ENCODE results near the gene ADCK2. TPM values are rescaled to one million over a fixed set of nuclear protein-coding genes. Genes with fewer than 3 reads are reported as not detected.
"Not testable (repeated sequence)": the region's sequence is repeated elsewhere in the genome, so short reads cannot be mapped to it uniquely, and the experiment has no call there.

ADCK2 gene
- total RNA-seq, 2 experiments from 2014 or later, result 24.2 to 24.4 TPM

DNA sequence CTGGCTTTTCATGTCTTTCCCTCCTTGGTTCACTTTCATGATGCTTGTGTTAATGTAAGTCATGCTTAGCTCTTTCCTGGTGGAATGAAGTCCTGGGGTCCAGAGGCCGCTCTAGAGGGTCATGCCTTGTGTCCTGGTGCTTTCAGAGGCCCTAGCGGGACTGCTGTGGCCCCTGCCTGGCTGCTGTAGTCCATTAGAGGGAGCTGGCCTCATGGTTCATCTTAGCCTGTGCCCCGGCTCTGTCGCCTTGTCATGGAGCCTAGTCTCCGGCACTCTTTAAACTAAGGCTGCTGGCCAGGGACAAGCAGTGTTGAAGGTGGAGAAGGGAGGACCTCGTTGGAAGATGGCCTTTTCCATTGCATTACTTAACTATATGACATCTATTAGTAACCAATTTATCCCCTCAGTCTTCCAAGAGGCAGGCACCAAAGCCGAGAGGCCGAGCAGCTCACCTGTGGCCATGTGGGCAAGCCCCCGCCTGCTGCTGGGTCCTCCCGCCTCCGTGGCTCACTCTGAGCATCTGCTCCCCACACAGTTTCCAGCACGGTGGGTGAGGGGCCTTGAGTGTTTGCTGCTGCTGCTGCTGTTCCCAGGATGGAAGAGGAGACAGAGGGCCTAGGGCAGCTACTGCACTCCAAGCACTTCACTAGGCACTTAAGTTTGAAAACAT is 18.8 kb downstream of the ADCK2 start:
- H3K4me3 Mint-ChIP-seq, result no peak overlapping the region
- DNase-seq, result no peak
- H3K9me3 Mint-ChIP-seq, result no peaks in the 10 kb centered on the region
- peaks cover 6% of the 10 kb centered on the region for H3K4me1 Mint-ChIP-seq (ENCODE audit: low read depth)
- intact Hi-C loops (cut with micrococcal nuclease), result loop anchor here (10.0 kb wide), 1 partner anchor 863 kb away; the partner anchor contains the start of gene AGK
- H3K36me3 Mint-ChIP-seq, result peaks cover 5% of the 10 kb centered on the region
- no peak overlapping the region for H3K27ac Mint-ChIP-seq
- no peaks in the 10 kb centered on the region for H3K27me3 Mint-ChIP-seq
- ChIA-PET CTCF (no interaction called here), POLR2A (interaction anchor here (1.1 kb wide), 1 partner anchor 17 kb away, joined by 3 read pairs; no protein-coding TSS in a partner anchor)

DNA sequence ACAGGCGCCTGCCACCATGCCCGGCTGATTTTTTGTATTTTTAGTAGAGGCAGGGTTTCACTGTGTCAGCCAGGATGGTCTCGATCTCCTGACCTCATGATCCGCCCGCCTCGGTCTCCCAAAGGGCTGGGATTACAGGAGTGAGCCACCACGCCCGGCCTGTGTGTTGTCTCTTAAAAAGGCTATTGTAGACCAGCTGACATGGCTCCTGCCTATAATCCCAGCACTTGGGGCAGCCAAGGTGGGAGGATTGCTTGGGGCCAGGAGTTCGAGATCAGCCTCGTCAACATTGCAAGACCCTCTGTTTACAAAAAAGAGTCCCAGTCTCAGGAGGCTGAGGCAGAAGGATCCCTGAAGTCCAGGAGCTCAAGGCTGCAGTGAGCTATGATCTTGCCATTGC is 21.1 kb downstream of the ADCK2 start:
- CTCF ChIA-PET, H3K36me3 Mint-ChIP-seq, H3K9me3 Mint-ChIP-seq, POLR2A ChIA-PET, H3K4me3 Mint-ChIP-seq, H3K27ac Mint-ChIP-seq, DNase-seq, H3K27me3 Mint-ChIP-seq: not testable (repeated sequence)
- peaks cover 21% of the 10 kb centered on the region for H3K4me1 Mint-ChIP-seq (ENCODE audit: low read depth)
- intact Hi-C loops (cut with micrococcal nuclease), result loop anchor here (10.0 kb wide), 1 partner anchor 861 kb away; the partner anchor contains the start of gene AGK

DNA sequence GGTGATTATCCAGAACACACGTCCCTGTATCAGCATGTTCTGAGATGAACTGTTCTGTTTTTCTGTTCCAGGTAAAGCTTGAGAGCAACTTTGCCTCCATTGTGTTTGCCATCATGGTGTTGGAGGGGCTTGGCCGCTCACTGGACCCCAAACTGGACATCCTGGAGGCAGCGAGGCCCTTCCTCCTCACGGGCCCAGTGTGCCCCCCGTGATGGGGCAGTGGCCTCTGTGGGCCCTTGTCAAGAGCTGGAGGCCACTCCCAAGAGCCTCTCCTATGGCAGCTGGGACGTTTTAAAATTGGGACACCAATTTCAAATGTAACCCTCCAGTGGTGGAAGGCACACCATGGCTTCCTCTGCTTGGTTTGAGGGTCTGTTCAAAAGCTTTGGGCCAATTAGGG is 21.8 kb downstream of the ADCK2 start:
- peaks cover 26% of the 10 kb centered on the region for H3K4me1 Mint-ChIP-seq (ENCODE audit: low read depth)

DNA sequence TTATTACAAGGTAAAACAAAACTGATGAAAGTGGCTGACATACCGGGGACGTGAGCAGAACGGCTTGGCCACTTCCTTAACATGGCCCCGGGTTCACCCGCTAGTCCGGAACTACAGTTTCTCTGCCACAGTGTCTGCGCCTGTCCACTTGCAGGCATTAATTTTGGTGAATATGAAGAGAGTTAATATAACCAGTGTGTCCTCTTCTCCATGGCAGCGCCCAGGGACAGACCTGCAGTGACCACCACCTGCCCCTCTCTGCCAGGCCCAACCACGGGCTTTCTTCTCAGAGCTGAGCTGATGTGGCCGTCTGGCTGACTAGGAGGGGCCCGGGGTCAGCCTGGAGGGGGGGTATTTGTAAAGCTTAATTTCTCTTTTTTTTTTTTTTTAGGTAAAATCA is 22.6 kb downstream of the ADCK2 start:
- H3K4me1 Mint-ChIP-seq (ENCODE audit: low read depth), result peaks cover 32% of the 10 kb centered on the region
- ChIA-PET POLR2A (no interaction called here), CTCF (no interaction called here)
- DNase-seq, result no peak
- peaks cover 2% of the 10 kb centered on the region for H3K36me3 Mint-ChIP-seq
- intact Hi-C loops (cut with micrococcal nuclease), result loop anchor here (10.0 kb wide), 1 partner anchor 859 kb away; the partner anchor contains the start of gene AGK
- H3K4me3 Mint-ChIP-seq, result no peak overlapping the region
- no peaks in the 10 kb centered on the region for H3K27me3 Mint-ChIP-seq
- no peak overlapping the region for H3K27ac Mint-ChIP-seq
- H3K9me3 Mint-ChIP-seq, result no peaks in the 10 kb centered on the region

More for the DNA sequence above, 21.8 kb downstream of the ADCK2 start:
- no peak for DNase-seq
- Mint-ChIP-seq H3K9me3 (no peaks in the 10 kb centered on the region), H3K4me3 (no peak overlapping the region), H3K27me3 (no peaks in the 10 kb centered on the region), H3K36me3 (peaks cover 2% of the 10 kb centered on the region), H3K27ac (no peak overlapping the region)
- CTCF ChIA-PET, result no interaction called here
- intact Hi-C loops (cut with micrococcal nuclease), result loop anchor here (10.0 kb wide), 1 partner anchor 860 kb away; the partner anchor contains the start of gene AGK
- POLR2A ChIA-PET, result no interaction called here

DNA sequence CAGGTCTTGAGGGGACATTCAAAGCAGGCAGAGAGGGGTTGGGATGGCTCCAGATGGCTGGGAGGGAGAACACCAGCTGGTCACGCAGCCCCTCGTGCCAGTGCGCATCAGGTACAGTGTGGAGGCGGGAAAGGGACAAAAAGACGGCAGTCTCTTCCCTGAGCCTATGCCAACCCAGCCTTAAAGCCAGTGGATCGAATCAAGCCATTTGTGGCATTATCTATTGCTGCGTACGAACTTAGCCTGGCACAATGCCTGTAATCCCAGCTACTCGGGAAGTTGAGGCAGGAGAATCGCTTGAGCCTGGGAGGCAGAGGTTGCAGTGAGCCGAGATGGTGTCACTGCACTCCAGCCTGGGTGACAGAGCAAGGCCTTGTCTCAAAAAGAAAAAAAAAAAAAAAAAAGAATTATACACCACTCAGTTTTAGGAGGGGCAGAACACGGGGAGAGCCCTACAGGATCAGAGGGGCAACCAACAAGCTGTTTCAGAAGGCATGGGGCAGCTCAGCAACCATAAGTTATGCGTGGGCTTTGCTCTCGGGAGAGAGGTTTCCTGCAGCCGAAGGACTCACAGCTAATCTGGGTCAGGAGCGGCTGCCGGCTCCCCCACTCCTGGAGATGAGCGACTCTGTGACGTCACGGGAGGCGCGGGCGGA is 23.4 kb downstream of the ADCK2 start:
- Mint-ChIP-seq H3K36me3 (peaks cover 2% of the 10 kb centered on the region), H3K4me1 (ENCODE audit: low read depth) (peaks cover 32% of the 10 kb centered on the region), H3K27me3 (no peaks in the 10 kb centered on the region), H3K9me3 (no peaks in the 10 kb centered on the region), H3K4me3 (peak overlapping the region; percentile 95), H3K27ac (peak overlapping the region; percentile 97)
- intact Hi-C loops (cut with micrococcal nuclease), result loop anchor here (1.0 to 10.0 kb wide), 6 partner anchors 23 to 859 kb away; partner anchors contain the start of genes AGK, BRAF, MKRN1 and MRPS33
- CTCF ChIA-PET, result interaction anchor here (1.1 kb wide), 1 partner anchor 23 kb away, joined by 3 read pairs; the partner anchor contains the start of gene ADCK2
- peak; percentile 97 for DNase-seq
- POLR2A ChIA-PET, result interaction anchor here (1.0 kb wide), 1 partner anchor 219 kb away, joined by 3 read pairs; no protein-coding TSS in a partner anchor

DNA sequence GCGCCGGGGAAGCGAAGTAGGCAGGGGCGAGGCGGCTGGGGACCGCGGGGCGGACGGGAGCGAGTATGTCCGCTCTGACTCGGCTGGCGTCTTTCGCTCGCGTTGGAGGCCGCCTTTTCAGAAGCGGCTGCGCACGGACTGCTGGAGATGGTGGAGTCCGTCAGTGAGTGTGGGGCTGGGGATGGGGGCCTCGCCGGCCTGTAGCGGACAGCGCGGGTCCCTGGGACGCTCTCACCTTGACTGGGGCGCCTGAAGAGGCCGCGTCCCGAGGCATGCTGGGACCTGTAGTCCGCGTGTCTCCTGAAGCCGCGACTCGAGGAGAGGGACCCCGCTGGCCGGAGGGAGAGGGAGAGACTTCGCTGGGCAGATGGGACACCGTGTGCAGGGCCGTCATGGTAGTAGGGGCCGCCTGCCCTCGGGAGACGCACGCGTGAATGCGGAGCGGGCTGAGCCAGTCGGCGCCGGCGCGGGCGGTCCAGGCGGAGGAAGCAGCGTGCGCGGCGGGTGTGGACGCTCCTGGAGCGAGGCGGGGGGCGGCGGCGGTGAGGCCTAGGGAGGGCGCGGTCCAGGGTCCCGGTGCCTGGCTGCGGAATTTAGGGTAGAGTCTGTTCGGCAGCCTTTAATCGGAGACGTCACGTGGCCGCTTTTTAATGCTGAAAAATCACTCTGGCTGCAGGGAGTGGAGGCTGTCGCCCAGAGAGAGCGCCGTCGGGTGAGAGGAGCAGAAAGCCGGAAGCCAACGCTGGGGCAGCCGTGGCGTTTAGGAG is 24.1 kb downstream of the ADCK2 start, which contains the start of gene NDUFB2:
TSS of gene NDUFB2 (plus strand) at position 29 of the 767 bp plus-strand sequence. CDS start at position 66, 37 bp downstream.
- H3K36me3 Mint-ChIP-seq, result peaks cover 2% of the 10 kb centered on the region
- POLR2A ChIA-PET, result interaction anchor here (1.0 to 1.4 kb wide), 2 partner anchors 10 to 220 kb away, joined by 3 to 4 read pairs; no protein-coding TSS in a partner anchor

DNA sequence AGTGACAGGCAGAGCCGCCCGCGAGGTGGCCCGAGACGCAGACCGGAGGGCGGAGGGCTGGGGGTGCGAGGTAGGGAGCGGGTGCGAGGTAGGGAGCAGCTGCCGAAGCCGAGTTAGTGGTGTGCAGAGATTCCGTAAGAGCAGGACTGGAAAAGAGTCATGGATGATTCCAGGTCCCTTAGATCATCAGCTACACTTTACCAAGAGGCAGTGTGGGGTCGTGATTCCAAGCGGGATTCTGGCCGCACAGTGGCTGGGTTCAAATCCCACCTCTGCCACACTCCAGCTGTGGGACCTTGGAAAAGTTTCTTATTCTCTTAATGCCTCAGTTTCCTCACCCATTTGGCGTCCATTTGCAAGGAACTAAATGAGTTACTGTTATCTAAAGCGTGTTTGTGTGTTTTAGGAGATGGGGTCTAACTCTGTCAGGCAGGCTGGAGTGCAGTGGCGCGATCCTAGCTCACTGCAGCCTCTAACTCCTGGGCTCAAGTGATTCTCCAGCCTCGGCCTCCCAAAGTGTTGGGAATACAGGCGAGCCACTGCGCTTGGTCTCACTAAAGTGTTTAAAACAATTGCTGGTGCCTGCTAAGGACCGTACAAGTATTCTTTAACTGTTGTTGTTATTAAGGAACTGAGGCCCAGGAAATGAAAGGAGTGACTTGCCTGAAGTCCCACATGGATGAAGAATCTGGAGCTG is 24.9 kb downstream of the ADCK2 start:
- Mint-ChIP-seq H3K27me3 (no peaks in the 10 kb centered on the region), H3K4me3 (peak overlapping the region; percentile 95), H3K27ac (peak overlapping the region; percentile 97), H3K9me3 (no peaks in the 10 kb centered on the region), H3K4me1 (ENCODE audit: low read depth) (peaks cover 32% of the 10 kb centered on the region), H3K36me3 (peaks cover 1% of the 10 kb centered on the region)
- ChIA-PET CTCF (interaction anchor here (0.7 to 1.0 kb wide), 3 partner anchors 19 to 178 kb away, joined by 3 read pairs; no protein-coding TSS in a partner anchor), POLR2A (interaction anchor here (1.4 kb wide), 1 partner anchor 9 kb away, joined by 4 read pairs; no protein-coding TSS in a partner anchor)
- DNase-seq, result no peak
- intact Hi-C loops (cut with micrococcal nuclease), result loop anchor here (2.0 to 10.0 kb wide), 2 partner anchors 219 to 857 kb away; partner anchors contain the start of genes AGK and MKRN1

More for the DNA sequence above, 24.1 kb downstream of the ADCK2 start, which contains the start of gene NDUFB2:
- Mint-ChIP-seq H3K27me3 (no peaks in the 10 kb centered on the region), H3K27ac (peak within 1 kb of the TSS; percentile 97), H3K4me3 (peak within 1 kb of the TSS; percentile 95), H3K9me3 (no peaks in the 10 kb centered on the region), H3K4me1 (ENCODE audit: low read depth) (peaks cover 32% of the 10 kb centered on the region)
- intact Hi-C loops (cut with micrococcal nuclease), result loop anchor here (1.0 to 10.0 kb wide), 6 partner anchors 24 to 858 kb away; partner anchors contain the start of genes AGK, BRAF, MKRN1 and MRPS33
- DNase-seq, result peak; percentile 80
- CTCF ChIA-PET, result interaction anchor here (0.7 to 1.1 kb wide), 4 partner anchors 19 to 177 kb away, joined by 3 read pairs; partner anchors contain the start of gene ADCK2

DNA sequence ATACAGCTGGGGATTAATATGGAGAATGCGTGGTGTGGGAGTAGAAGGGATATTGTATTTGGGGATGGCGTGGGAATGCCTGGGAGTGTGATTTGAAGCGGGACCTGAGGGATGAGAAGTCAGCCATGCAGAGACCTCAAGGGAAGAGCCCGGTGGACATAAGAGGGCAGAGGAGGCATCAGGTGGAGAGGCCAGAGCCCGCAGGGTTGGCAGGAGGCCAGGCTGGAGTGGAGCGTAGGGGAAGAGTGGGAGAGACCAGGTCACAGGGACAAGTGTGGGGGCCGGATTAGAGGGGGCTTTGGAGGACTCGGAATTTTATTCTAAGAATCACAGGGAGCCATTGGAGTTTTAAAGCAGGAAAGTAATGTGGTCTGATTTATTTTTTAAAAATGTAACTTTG is 25.7 kb downstream of the ADCK2 start:
- H3K27ac Mint-ChIP-seq, result no peak overlapping the region
- H3K9me3 Mint-ChIP-seq, result no peaks in the 10 kb centered on the region
- no peak for DNase-seq
- CTCF ChIA-PET, result no interaction called here
- no peaks in the 10 kb centered on the region for H3K27me3 Mint-ChIP-seq
- POLR2A ChIA-PET, result no interaction called here
- H3K36me3 Mint-ChIP-seq, result peaks cover 4% of the 10 kb centered on the region
- H3K4me1 Mint-ChIP-seq (ENCODE audit: low read depth), result peaks cover 32% of the 10 kb centered on the region
- peak overlapping the region; percentile 95 for H3K4me3 Mint-ChIP-seq
- intact Hi-C loops (cut with micrococcal nuclease), result loop anchor here (10.0 kb wide), 1 partner anchor 856 kb away; the partner anchor contains the start of gene AGK

DNA sequence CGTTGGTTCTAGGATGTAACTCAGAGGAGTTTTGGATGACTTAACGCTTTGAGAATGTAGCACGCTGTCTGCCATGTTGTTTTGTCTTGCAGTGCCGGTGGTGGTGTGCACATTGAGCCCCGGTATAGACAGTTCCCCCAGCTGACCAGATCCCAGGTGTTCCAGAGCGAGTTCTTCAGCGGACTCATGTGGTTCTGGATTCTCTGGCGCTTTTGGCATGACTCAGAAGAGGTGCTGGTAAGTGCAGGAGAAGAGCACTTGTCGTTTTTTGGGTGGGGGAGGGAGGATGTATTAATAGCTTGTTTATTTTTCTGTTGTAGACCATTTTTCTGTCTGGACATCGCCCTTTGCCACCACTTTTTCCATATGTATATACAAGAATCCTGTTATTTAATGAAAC is 30.0 kb downstream of the ADCK2 start:
- ChIA-PET CTCF (no interaction called here), POLR2A (no interaction called here)
- Mint-ChIP-seq H3K27me3 (no peaks in the 10 kb centered on the region), H3K4me3 (no peak overlapping the region), H3K9me3 (no peaks in the 10 kb centered on the region), H3K4me1 (ENCODE audit: low read depth) (peaks cover 20% of the 10 kb centered on the region), H3K27ac (no peak overlapping the region), H3K36me3 (peaks cover 10% of the 10 kb centered on the region)
- intact Hi-C loops (cut with micrococcal nuclease), result no loop called here
- no peak for DNase-seq

DNA sequence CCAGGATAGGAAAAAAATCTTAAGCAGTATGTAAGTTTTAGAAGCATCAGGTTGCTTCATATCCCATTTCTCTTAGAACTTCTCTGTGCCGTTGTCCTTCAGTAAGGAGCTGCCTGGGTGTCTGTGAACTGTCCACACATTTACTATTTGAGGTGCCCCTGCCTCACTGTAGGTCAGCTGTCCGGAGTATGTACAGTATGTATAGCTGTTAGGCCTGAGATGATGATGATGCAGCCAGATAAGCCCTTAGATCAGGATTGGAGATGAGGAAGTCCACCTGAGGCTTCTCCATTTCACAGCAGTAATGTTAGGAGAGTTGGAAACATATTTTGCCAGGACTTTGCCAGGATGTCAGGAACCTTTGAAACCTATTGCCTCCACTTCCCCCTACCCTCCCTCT is 31.5 kb downstream of the ADCK2 start:
- POLR2A ChIA-PET, result no interaction called here
- Mint-ChIP-seq H3K36me3 (peaks cover 10% of the 10 kb centered on the region), H3K4me3 (no peak overlapping the region), H3K9me3 (no peaks in the 10 kb centered on the region), H3K27me3 (no peaks in the 10 kb centered on the region), H3K4me1 (ENCODE audit: low read depth) (peaks cover 10% of the 10 kb centered on the region), H3K27ac (no peak overlapping the region)
- no peak for DNase-seq
- CTCF ChIA-PET, result no interaction called here
- intact Hi-C loops (cut with micrococcal nuclease), result no loop called here

DNA sequence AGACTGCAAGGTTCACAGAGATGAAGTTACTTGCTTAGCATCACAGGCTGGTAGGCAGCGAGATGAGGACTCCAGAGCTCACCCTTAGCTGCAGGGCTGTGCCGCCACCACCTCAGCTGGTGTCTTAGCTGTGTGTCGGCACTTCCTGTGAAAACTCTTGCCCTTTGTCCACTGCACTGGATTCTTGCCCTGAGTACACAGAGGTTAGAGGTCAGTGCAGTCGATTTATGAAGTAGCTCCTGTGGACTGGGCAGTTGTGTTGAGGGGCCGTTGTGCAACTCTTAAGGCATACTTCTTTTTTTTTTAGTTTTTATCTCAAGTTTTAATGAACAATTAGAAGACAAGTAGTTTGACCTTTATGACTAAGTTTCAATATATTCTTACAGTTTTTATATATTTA is 34.4 kb downstream of the ADCK2 start:
- Mint-ChIP-seq H3K36me3 (peaks cover 19% of the 10 kb centered on the region), H3K4me3 (no peak overlapping the region), H3K27ac (no peak overlapping the region), H3K4me1 (ENCODE audit: low read depth) (no peaks in the 10 kb centered on the region), H3K9me3 (no peaks in the 10 kb centered on the region), H3K27me3 (no peaks in the 10 kb centered on the region)
- no peak for DNase-seq
- ChIA-PET POLR2A (interaction anchor here (0.6 kb wide), 1 partner anchor 10 kb away, joined by 4 read pairs; no protein-coding TSS in a partner anchor), CTCF (no interaction called here)
- intact Hi-C loops (cut with micrococcal nuclease), result no loop called here
